HepG2 (cell line): ENCODE data around the gene OTOP3.
"Not testable (repeated sequence)": the region's sequence is repeated elsewhere in the genome, so short reads cannot be mapped to it uniquely, and the experiment has no call there.

ENCODE experiments used
- GTF2F1 ChIP-seq: fragments of 150-350 bp; IDR thresholded peaks from 2 replicates; pipeline ENCODE4 v1.6.1; 2014; ENCODE audit warnings: low read length
- HIC2 ChIP-seq: sonication (generic); formaldehyde crosslinking; IDR thresholded peaks from 2 replicates; pipeline ENCODE4 v1.9.0; 2022; ENCODE audit warnings: low read depth, missing genetic modification reagents
- KMT2A ChIP-seq: sonication (generic); formaldehyde crosslinking; IDR thresholded peaks from 2 replicates; pipeline ENCODE4 v1.4.0; 2020; ENCODE audit warnings: missing genetic modification reagents
- SRSF9 ChIP-seq: fragments of 200-400 bp; formaldehyde crosslinking; IDR thresholded peaks from 2 replicates; pipeline ENCODE4 v1.6.1; 2018; ENCODE audit warnings: borderline replicate concordance, mild to moderate bottlenecking, low read depth, low read length; ENCODE audit not compliant: insufficient read depth, poor library complexity, severe bottlenecking
- TCF7 ChIP-seq: sonication (generic); IDR thresholded peaks from 2 replicates; pipeline ENCODE4 v1.6.1; 2016; ENCODE audit warnings: antibody characterized with exemption, low read depth
- TEAD2 ChIP-seq: sonication (generic); formaldehyde crosslinking; IDR thresholded peaks from 2 replicates; pipeline ENCODE4 v1.9.0; 2021; ENCODE audit warnings: missing genetic modification reagents
- ZNF446 ChIP-seq: sonication (generic); formaldehyde crosslinking; IDR thresholded peaks from 2 replicates; pipeline ENCODE4 v1.5.0; 2020; ENCODE audit warnings: mild to moderate bottlenecking, missing genetic modification reagents
- ZNF839 ChIP-seq: sonication (generic); formaldehyde crosslinking; IDR thresholded peaks from 2 replicates; pipeline ENCODE4 v1.4.0; 2020; ENCODE audit warnings: missing genetic modification reagents, mild to moderate bottlenecking, borderline replicate concordance

- TF ChIP-seq GTF2F1; ZNF839 (CRISPR knock-in tag); TCF7; SRSF9; HIC2; TEAD2 (CRISPR knock-in tag); KMT2A; ZNF446 (CRISPR knock-in tag): not testable (repeated sequence)
Measured at GRCh38 chr17:74911423-74911822, 24.3 kb upstream of the OTOP3 start.
